Measurements from ENCODE around the gene LCOR.

GRCh38 chr10:96789571-96790108 is 42.5 kb upstream of the LCOR start:
- TF ChIP-seq POLR2AphosphoS5 (IDR thresholded peaks at IDR 0.05) (no peak), CTCF (IDR thresholded peaks at IDR 0.05) (no peak), EP300 (IDR thresholded peaks at IDR 0.05; ENCODE audit: low read depth) (no peak), POLR2A (IDR thresholded peaks at IDR 0.05) (no peak)
